ENCODE measurements around the gene PML.
"Not testable (repeated sequence)": the region's sequence is repeated elsewhere in the genome, so short reads cannot be mapped to it uniquely, and the experiment has no call there.

DNA sequence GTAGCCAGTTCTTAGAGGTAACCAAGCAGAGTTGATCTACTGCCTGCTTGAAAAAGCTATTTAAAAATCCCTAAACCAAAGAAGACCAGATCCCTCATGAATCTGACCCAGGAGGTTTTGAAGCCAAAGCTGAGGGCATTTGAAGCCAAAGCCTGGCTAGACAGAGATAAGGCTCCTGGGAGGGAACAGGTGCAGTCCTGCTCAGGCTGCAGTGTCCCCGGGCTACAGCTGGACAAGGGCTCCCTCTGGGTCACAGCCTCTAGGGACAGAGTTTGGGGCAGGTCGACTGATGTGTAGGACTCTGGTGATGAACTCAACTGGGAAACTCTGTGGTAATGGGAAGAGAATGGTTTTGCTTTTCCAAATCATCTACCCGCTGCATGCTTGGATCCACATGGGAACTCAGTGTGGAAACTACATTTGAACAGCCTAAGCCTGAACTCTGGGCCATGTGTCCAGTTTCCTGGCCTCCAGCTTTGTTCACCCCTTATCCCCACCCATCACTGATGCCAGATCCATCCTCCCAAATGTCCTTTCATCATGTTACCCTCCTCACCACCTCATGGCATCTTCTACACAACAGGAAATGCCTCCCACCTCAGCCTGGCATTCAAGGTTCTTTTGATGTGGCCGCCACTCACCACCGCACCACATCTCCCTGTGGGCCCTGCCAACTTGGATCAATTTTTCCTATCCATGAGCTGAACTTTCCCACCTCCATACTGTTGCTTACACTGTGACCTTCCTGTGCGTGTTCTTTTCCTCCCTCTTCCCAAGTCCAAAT, 64.7 kb downstream of the PML start:
- not testable (repeated sequence) for TF ChIP-seq RAD21 (CRISPR knock-in tag; conservative IDR thresholded peaks at IDR 0.05 in 1 of 2, IDR thresholded peaks at IDR 0.05 in 1 of 2); MYC (IDR thresholded peaks at IDR 0.05; ENCODE audit: low read depth, low read length); MYC (CRISPR knock-in tag; IDR thresholded peaks at IDR 0.05; ENCODE audit: borderline replicate concordance, low read depth); KDM1A (IDR thresholded peaks at IDR 0.05); GABPA (tag; conservative IDR thresholded peaks at IDR 0.05; ENCODE audit: low read depth)

Data from K562 (cell line).